ENCODE results near the gene NIPA2.

DNA sequence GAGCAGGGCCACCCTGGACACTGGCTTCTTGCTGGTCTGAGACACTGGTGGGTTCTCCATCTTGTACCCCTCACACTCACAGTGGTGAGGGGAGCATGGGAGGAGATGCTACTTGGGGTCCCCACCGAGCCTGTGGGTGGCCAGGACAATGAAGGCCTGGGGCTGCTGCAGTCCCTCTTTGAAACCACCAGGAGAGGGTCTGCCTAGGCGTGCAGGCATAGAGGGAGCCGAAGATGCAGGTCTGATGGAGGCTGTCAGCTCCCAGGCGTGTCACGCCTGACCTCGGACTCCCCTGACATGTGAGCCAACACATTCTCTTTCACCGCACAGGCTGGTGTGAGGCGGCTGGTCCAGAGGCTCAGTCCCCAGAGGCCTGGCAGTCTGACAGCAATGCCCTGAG is 39.1 kb downstream of the NIPA2 start:
- TF ChIP-seq, protein P1, sequence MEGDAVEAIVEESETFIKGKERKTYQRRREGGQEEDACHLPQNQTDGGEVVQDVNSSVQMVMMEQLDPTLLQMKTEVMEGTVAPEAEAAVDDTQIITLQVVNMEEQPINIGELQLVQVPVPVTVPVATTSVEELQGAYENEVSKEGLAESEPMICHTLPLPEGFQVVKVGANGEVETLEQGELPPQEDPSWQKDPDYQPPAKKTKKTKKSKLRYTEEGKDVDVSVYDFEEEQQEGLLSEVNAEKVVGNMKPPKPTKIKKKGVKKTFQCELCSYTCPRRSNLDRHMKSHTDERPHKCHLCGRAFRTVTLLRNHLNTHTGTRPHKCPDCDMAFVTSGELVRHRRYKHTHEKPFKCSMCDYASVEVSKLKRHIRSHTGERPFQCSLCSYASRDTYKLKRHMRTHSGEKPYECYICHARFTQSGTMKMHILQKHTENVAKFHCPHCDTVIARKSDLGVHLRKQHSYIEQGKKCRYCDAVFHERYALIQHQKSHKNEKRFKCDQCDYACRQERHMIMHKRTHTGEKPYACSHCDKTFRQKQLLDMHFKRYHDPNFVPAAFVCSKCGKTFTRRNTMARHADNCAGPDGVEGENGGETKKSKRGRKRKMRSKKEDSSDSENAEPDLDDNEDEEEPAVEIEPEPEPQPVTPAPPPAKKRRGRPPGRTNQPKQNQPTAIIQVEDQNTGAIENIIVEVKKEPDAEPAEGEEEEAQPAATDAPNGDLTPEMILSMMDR (IDR thresholded peaks at IDR 0.05; ENCODE audit: borderline replicate concordance, extremely low read depth, low read length, poor library complexity, severe bottlenecking) = no peak
- no peak for TF ChIP-seq EZH2 (IDR thresholded peaks at IDR 0.05; ENCODE audit: borderline replicate concordance, low read depth, low read length, severe bottlenecking)
